ENCODE data around the gene SMYD3. TPM values are rescaled to one million over a fixed set of nuclear protein-coding genes. Genes with fewer than 3 reads are reported as not detected.

Gene SMYD3
- total and polyA plus RNA-seq, 2 of the 13 experiments (the other 11 are each of a cell fraction or from before 2014, with no cell fraction given): 27.7 to 35.8 TPM

GRCh38 chr1:246142320-246142893 lies 364.7 kb downstream of the SMYD3 start:
- H3K9ac ChIP-seq (ENCODE audit: insufficient read depth, low read depth, low read length): no peak overlapping the region
- no peak for ATAC-seq
- H3K36me3 ChIP-seq (replicated peaks in 1 of 2; ENCODE audit: control insufficient read depth in 1 of 2, insufficient read depth in 2 of 2, low read length in 2 of 2): no peaks in the 10 kb centered on the region
- H3K27ac ChIP-seq (ENCODE audit: extremely low read length, insufficient read depth, low read length): no peak overlapping the region
- H4K20me1 ChIP-seq (ENCODE audit: insufficient read depth, low read length): no peaks in the 10 kb centered on the region
- no peak overlapping the region for H3K4me3 ChIP-seq (replicated peaks in 1 of 3; ENCODE audit: insufficient read depth in 1 of 3, low read depth in 2 of 3, low read length in 3 of 3)
- no peak for DNase-seq (ENCODE audit: low spot score)
- no peak overlapping the region for H3K4me2 ChIP-seq (ENCODE audit: low read depth, low read length)
- intact Hi-C loops (cut with micrococcal nuclease; ENCODE audit: unreplicated experiment) (no loop called here), in situ Hi-C loops (cut with HindIII; ENCODE audit: extremely low pct_ligation_motif_present, low pct_unique_long_range_greater_than_20kb) (no loop called here)
- no TSS peak for BruUV-seq (replicated peaks)
- no peak for FAIRE-seq
- H3K4me1 ChIP-seq (ENCODE audit: insufficient read depth, low read length): no peaks in the 10 kb centered on the region
- H2AFZ ChIP-seq (ENCODE audit: low read length): no peak overlapping the region
- H3K9me3 ChIP-seq (ENCODE audit: low read length): no peaks in the 10 kb centered on the region
- ChIA-PET POLR2A (no interaction called here), CTCF (ENCODE audit: low intra/inter-chr PET ratio, low total read pairs) (no interaction called here)
- no peaks in the 10 kb centered on the region for H3K79me2 ChIP-seq (ENCODE audit: insufficient read depth, low read length)
- no peaks in the 10 kb centered on the region for H3K27me3 ChIP-seq (ENCODE audit: control insufficient read depth in 1 of 2, insufficient read depth in 2 of 2, low read length in 2 of 2)
- TF ChIP-seq ATF7 (IDR thresholded peaks at IDR 0.05): no peak
- TF ChIP-seq ATF7 (CRISPR knock-in tag; IDR thresholded peaks at IDR 0.05): no peak
- 0 out of 2 replicates have a peak, but pooled peaks have one; percentile 20 for TF ChIP-seq FOSL2 (CRISPR knock-in tag; IDR thresholded peaks at IDR 0.05)
- peak in 1 of 2 experiments; percentile 38; a peak in 2 of 4 replicates for TF ChIP-seq MAFK (conservative IDR thresholded peaks at IDR 0.05 in 1 of 2, IDR thresholded peaks at IDR 0.05 in 1 of 2; ENCODE audit: low read length in 2 of 2)
- 90% methylated on average over 10 of the region's 10 CpGs for WGBS (ENCODE audit: low lambda C conversion rate)

- no peak for FAIRE-seq
- TF ChIP-seq GLMP (CRISPR knock-in tag; IDR thresholded peaks at IDR 0.05; ENCODE audit: borderline replicate concordance): no peak
- TF ChIP-seq ZNF710 (CRISPR knock-in tag; IDR thresholded peaks at IDR 0.05; ENCODE audit: borderline replicate concordance): no peak
- TF ChIP-seq SYNCRIP (IDR thresholded peaks at IDR 0.05; ENCODE audit: insufficient read depth, low read depth, low read length): no peak
- no peak for TF ChIP-seq UBTF (CRISPR knock-in tag; IDR thresholded peaks at IDR 0.05)
- no peak for TF ChIP-seq ZNF704 (CRISPR knock-in tag; IDR thresholded peaks at IDR 0.05; ENCODE audit: borderline replicate concordance)
These were observed 365.8 kb downstream of the SMYD3 start for GRCh38 chr1:246141306-246141705.

More at GRCh38 chr1:246141306-246141705, 365.8 kb downstream of the SMYD3 start:
- Histone ChIP-seq H3K79me2 (ENCODE audit: insufficient read depth, low read length) (no peaks in the 10 kb centered on the region), H3K4me3 (replicated peaks in 1 of 3; ENCODE audit: insufficient read depth in 1 of 3, low read depth in 2 of 3, low read length in 3 of 3) (no peak overlapping the region), H3K36me3 (replicated peaks in 1 of 2; ENCODE audit: control insufficient read depth in 1 of 2, insufficient read depth in 2 of 2, low read length in 2 of 2) (no peaks in the 10 kb centered on the region), H2AFZ (ENCODE audit: low read length) (no peak overlapping the region), H3K4me1 (ENCODE audit: insufficient read depth, low read length) (no peaks in the 10 kb centered on the region), H3K9ac (ENCODE audit: insufficient read depth, low read depth, low read length) (no peak overlapping the region), H3K27me3 (ENCODE audit: control insufficient read depth in 1 of 2, insufficient read depth in 2 of 2, low read length in 2 of 2) (no peaks in the 10 kb centered on the region), H3K27ac (ENCODE audit: extremely low read length, insufficient read depth, low read length) (no peak overlapping the region), H4K20me1 (ENCODE audit: insufficient read depth, low read length) (no peaks in the 10 kb centered on the region), H3K4me2 (ENCODE audit: low read depth, low read length) (no peak overlapping the region), H3K9me3 (ENCODE audit: low read length) (no peaks in the 10 kb centered on the region)
- ATAC-seq (no peak), DNase-seq (ENCODE audit: low spot score) (no peak)
- whole genome bisulfite sequencing (ENCODE audit: low lambda C conversion rate): 94% methylated on average over 4 of the region's 4 CpGs
- ChIA-PET CTCF (ENCODE audit: low intra/inter-chr PET ratio, low total read pairs) (no interaction called here), POLR2A (no interaction called here)
- no TSS peak for BruUV-seq (replicated peaks)
- intact Hi-C loops (cut with micrococcal nuclease; ENCODE audit: unreplicated experiment): no loop called here
- in situ Hi-C loops (cut with HindIII; ENCODE audit: extremely low pct_ligation_motif_present, low pct_unique_long_range_greater_than_20kb): no loop called here
